ENCODE measurements around the gene TCP11L2.
"Not testable (repeated sequence)": the region's sequence is repeated elsewhere in the genome, so short reads cannot be mapped to it uniquely, and the experiment has no call there.

TCP11L2 gene

DNA sequence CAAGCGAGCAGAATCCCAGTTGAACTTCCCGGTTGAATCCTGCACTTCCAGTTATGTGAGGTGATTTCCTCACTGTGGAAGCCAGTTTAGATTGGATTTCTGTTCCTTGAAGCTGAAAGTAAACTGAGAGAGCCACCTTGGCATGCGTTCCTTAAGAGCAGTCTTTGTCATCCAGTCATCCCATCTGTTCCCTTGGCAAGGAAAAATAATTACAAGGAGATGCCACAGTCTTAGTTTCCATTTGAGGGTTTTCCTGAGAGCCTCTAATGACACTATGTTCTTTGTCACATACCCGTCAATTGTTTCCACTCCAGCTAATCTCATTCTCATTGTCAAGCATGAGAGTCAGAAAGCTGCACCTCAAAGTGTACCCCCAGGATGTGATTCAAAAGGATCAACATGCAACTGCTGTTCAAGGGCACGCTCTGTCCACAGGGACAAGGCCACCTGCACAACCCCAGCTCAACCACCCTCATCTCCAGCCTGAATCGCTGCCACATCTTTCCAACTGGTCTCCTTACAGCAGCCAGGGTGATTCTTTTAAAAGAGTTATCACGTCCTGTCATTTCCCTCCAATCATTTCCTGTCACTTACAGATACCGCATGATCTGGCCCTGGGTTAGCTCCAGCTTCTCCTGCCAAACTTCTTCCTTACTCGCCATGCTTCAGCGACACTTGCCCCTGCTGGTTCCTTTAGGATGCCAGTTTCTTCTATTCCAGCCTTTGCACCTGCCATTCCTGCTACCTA lies 18.0 kb upstream of the TCP11L2 start:
- no peak for DNase-seq

DNA sequence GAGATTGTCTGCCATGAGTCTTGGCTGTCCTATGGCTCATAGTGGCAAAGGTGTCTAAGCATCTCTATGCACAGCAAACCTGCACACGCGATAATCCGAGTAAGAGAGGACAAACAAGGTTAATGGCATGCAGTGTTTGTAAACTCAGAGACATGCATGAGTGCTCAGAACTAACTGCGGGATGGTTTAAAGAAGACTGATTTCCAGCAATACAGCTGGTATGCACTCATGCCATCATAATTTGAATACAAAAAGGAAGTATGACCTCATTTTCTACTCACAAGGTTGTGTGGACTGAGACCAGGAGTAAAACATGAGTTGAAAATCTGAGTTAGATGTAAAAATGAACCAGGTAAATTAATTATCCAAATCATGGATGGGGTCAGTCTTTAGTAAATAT lies 16.6 kb upstream of the TCP11L2 start:
- DNase-seq: no peak

DNA sequence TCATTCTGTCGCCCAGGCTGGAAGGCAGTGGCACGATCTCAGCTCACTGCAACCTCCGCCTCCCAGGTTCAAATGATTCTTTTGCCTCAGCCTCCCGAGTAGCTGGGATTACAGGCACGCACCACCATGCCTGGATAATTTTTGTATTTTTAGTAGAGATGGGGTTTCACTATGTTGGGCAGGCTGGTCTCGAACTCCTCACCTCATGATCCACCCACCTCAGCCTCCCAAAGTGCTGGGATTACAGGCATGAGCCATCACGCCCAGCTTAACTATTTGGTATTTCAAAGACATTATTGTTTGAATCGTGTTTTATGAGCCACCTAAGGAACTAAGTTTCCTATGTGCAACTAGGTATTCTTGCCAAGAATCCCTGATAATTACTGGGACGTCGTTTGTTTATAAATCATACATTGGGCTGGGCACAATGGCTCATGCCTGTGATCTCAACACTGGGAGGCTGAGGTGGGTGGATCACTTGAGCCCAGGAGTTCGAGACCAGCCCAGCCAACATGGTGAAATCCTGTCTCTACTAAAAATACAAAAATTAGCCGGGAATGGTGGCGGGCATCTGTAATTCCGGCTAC lies 15.9 kb upstream of the TCP11L2 start:
- DNase-seq: not testable (repeated sequence)

DNA sequence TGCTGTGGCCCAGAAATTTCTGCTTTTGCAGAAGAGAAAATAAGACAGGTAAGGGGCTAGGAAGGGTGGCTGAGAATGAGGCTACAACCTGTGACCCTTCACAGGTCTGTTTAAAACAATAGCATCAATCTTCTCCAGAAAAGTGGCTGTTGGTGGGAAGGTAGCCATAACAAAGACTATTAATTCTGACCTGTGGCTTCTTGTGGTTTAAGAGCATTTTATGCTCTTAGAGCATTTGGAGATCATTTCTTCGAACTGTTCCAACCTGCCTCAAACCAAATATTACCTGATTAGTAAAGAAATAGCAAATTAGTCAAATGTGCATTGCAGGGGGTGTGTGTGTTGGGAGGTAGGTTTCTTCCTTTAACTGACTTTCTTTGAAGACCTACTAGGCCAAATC lies 15.2 kb upstream of the TCP11L2 start:
- DNase-seq: no peak

DNA sequence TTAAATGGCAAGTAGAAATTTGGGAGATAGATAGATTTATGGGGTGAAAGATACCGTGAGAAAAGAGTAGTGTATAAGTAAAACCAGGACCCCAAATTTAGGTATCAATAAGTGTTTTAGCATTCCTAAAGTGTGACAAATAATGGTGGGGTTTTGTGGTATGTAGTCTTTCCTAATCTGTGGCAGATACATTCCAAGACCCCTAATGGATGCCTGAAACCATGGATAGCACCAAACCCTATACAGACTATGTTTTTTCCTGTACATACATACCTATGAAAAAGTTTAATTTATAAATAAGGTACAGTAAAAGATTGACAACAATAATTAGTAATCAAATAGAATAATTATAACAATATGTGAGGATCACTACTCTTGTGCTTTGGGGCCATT lies 14.4 kb upstream of the TCP11L2 start:
- no peak for DNase-seq

DNA sequence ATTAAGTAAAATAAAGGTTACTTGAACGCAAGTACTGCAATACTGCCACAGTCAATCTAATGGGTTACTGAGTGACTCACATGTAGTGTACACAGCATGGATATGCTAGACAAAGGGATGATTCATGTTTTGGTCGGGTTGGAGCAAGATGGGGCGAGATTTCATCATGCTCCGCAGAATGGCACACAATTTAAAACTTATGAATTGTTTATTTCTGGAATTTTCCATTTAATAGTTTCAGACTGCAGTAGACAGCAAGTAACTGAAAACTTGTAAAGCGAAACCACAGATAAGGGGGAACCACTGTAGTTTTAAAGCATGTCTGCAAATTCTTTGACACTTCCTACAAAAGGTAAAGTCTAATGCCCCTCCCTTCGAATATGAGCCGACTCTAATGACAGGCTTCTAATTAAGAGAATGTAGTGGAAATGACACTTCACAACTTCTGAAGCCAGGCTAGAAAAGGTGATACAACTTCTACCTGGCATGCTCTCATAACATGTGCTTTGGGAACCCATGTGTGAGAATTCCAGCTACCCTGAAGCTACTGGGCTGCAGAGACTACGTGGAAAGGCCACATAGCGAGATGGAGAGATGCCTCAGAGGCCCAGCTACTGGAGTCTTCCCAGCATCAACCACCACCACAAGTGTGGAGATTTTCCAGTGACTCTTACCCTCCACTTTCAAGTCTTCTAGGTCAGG lies 13.9 kb upstream of the TCP11L2 start:
- no peak for DNase-seq

DNA sequence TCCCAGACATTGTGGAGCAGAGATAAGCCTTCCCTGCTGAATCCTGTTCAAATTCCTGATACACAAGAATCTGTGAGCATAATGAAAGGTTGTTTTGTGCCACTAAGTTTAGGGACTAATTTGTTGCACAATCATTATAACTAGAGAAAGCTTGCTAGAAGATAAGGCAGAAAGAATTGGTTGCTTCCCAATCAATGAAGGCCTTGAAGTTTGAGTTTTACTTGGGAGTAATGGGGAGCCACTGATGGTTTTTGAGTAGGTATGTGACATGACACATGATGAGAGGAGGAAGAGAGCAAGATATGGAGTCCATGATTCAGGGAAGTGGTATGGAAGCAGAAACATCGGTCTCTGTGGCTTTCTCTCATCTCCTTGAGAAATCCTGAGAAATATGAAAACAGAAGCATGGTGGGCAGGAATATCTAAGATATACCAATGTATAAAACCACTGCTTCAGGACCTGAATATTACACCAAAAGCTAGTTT lies 13.3 kb upstream of the TCP11L2 start:
- DNase-seq: no peak

DNA sequence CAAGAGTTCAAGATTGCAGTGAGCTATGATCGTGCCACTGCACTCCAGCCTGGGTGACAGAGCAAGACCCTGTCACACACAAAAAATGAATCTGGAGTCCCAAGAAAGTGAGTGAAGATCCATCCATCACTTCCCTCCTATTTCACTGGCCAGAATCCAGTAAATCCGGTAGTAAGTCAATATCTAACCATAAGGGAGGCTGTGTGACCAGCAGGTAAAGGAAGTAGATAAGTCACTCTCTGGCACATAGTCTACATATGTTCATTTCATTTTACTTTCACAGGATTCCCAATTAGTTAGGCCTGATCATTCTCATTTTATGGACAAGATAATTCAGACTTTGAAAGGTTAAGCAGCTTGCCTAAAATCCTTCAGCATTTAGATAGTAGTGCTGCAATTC lies 11.9 kb upstream of the TCP11L2 start:
- no peak for DNase-seq

DNA sequence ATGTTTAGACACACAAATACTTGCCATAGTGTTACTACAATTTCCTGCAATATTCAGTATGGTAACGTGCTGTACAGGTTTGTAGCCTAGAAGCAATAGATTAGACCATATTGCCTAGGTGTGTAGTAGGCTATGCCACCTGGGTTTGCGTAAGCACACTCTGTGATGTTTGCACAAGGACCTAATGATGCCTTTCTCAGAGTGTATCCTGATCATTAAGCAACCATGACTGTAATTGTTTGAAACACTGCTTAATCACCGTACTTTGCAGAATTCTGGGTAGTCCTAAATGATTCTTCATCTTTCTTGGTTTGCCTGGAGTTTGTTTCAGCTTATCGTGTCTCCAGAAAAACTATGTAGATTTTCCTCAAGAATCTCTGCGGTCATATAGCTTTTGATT lies 11.2 kb upstream of the TCP11L2 start:
- DNase-seq: no peak

DNA sequence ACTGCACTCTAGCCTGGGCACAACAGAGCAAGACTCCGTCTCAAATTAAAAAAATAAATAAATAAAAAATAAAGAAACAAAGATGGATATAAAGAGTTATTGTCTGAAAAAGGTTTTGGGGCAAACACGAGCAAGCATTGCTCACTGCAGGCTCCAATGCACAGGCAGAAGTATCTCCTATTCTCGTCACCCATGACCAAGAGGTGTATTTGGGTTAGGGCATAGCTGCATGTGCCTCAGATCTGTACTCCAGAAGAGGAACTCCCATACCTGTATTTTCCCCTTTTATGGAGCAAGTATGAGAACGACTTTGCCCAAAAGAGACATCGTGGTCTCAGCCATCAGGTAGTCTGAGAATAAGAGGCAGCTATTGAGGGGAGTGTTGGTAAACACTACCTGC lies 10.2 kb upstream of the TCP11L2 start:
- DNase-seq: no peak

DNA sequence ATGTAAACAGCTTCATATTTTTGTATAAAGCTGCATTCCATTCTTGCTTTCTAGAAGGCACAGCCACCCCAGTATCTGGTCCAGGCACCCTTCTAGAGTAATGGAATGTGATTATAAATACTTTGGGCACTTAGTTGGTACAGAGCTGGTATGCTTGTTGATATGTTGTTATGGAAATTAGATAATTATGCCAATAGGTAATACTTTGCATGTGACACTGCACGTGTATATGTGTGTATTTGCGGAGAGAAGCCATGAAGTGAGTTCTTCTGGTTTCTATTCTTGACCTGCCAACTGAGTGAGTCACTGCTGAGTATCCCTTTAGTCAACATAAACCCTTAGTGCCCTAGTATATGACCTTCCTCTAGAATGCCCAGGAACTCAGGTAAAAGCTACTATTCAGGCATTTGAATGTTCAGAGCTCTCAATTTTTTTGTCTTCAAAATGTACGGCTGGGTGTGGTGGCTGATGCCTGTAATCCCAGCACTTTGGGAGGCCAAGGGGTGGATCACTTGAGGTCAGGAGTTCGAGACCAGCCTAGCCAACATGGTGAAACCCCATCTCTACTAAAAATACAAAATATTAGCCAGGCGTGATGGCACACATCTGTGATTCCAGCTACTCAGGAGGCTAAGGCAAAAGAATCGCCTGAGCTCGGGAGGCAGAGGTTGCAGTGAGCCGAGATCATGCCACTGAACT lies 6.2 kb upstream of the TCP11L2 start:
- no peak for DNase-seq

DNA sequence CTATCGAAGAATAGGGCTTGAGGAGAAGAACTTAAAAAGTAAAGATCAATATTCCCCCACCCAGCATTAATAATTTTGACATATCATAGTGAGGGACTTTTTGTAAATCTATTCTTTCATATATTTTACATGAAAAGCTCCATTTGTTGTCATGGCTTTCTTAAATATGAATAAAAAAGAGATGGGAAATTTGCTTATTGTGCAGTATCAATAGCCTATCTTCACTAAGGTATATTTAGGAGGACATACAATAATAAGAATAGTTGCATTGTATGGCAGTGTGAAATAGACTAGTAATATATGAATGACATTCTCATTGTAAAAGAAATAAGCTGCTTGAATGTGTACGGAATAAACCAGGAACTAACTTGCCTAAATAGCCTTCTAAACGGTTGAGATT lies 5.5 kb upstream of the TCP11L2 start:
- no peak for DNase-seq

DNA sequence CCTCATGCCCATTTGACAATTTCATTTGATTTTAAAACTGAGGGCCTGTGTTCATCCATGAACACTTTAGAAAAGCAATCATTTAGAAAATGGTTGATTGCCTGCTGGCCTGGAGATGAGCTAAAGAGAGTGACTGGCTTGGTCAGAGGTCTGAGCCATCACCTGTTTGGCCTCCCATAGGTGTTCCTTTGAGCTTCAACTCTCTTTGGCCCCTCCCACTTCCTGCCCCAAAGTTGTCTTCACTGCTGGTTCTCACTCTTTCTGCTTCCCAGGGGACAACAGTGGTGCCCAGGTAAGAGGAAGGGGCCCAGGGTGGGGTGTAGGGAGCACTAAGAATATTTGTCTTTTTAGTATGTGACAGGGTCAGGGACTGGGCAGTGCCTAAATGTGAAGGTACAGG lies 4.9 kb upstream of the TCP11L2 start:
- DNase-seq: no peak

DNA sequence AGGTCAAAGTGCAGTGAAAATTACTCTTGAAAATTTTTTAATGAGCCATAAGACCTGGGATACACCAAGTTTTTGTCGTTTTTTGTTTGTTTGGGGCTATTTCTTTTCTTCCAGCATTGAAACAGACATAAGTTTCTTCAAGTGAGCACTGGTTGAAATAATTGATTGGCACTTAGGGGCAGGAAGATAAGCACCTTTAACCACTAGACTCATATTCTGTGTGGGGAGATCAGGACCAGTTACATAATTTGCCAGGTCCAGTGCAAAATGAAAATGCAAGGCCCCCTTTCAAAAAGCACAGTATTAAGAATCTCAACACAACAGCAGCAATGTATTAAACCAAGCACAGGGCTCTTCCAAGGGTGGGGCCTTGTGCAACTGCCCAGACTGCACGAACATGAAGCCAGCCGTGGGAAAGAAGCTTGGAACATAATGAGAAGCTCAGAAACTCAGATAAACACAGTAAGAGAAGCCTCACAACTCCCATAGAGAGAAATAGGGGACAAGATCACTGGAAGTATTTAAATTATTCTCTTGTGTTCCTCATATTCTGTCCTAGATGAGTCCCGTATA lies 3.2 kb upstream of the TCP11L2 start:
- no peak for DNase-seq

DNA sequence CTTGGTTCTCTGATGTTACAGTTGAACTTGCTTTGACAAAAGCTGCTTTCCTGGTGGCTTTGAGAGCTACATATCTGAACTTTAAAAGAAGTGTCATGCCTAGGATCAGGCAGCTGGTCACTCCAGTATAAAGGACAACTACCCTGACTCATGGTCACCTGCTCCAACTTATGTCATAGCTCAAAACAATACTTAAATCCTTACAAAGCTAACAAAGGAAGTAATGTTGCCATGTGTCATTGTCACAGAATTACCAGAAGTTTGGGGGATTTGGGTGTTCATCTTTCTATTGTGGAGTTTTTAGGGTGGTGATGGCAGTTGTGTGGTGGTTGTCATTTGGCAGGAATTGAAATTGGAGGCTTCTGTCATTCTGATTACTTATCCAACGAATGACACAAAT lies 1.8 kb upstream of the TCP11L2 start:
- DNase-seq: no peak

DNA sequence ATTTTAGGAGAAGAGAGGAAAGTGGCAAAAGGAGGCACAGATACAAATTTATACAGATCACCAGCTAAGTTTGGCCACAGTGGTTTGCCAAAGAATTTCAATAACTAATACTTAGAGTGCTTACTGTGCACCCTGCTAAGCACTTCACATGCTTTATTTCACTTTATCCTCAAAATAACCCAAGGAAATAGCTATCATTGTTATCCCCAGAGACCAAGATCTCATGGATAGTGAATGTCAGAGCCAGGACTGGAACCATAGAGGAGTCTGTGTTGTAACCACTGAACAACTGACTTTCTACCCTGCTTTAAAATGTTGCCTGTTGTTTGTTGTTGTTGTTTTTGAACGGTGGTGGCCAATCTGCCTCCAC lies 1.3 kb upstream of the TCP11L2 start:
- no peak for DNase-seq

DNA sequence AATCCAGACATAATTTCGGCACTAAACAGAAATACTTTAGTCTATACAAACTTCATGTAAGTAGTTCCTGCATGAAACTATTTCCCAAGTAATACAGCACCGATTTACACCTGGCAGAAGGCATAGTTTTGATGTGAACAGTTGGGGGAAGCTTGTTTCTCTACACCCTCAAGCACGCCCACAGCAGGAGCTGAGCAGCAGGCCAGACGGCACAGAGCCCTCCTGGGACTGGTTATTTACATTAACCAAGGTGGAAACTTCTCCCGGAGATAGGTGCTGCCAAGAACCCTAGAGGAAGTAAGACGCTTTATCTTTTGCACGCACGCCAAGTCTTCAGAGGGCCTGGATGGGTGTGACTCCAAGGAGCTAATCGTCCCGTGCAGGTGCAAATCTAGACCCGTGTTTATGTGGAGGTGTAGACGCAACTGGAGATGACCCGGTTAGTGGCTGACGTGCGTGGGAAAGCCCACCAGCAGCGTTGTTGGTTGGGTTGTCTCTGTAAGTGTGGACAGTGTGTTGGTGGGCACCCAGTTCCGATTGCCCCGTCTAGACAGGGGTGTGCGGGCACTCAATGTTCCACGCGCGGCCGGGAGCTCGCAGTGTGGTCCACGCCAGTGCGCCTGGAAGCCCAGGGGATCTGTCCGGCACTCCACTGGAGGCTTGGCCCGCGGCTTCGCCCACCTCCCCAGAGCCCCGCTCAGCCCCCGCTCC lies 767 bp upstream of the TCP11L2 start:
- peak; percentile 65 for DNase-seq

DNA sequence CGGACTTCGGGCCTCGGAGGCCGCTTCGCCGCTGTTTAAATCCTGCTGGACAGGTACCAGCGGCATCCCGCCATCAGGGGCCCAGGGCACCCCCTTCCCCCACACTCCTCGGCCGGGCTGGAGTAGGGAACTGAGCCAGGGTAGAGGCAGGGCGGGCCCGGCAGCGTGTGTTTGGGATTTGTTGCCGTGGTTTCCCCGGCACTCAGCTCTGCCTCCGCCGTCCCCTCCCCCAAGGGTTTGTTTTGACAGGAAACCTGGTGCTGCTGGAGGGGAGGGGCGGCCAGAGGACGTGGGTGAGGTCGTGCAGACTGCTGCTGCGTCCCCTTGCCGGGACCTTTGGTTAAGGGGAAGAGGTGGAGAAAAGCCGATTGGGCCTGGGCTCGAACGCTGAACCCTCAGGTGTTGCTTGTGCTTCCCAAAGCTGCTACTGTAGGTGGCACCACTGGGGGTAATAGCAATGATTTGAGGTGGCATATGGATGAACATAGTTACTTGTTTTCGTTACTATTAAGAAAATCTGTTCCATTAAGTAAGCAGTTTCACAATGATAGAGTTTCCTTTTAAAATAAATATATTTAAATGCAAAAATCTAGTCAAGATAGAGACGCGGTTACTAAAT lies 778 bp downstream of the TCP11L2 start:
- DNase-seq: peak; percentile 91

DNA sequence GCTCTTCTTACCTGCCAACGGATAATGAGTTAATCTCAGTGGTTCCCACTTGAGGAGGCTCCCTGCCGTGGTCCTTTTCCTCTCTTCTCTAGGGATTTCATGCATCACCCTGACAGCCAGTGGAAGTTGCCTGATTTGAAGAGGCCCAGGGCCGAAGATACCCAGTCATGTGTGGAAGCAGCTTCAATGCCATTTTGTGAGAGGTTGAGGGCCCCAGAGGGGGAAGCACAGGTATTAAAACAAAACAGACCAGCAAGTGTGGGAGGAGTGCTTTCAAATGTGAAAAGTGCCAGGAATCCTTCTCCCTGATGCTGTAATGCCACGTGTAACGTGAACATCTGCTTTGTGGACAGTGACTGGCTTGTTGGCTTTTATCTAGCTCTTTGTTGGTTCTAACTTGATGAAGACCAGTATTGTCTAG lies 1.5 kb downstream of the TCP11L2 start:
- DNase-seq: no peak

DNA sequence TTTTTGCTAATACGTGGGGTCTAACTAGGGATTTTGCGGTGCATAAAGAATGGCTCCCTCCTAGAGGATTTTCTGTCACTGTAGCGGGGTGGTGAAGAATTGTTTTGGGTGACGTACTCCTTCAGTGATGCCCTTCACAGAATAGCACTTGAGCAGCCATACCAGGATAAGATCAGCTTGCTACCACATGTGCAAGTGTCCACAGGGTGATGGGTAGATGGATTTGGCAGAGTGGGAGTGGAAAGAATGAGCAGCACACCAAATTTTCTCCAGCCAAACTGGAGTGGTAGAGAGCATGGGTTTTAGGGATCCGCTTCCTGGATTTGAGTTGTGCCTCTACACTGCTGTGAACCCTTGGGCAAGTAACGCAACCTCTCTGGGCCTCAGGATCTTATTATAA lies 2.3 kb downstream of the TCP11L2 start:
- no peak for DNase-seq

DNA sequence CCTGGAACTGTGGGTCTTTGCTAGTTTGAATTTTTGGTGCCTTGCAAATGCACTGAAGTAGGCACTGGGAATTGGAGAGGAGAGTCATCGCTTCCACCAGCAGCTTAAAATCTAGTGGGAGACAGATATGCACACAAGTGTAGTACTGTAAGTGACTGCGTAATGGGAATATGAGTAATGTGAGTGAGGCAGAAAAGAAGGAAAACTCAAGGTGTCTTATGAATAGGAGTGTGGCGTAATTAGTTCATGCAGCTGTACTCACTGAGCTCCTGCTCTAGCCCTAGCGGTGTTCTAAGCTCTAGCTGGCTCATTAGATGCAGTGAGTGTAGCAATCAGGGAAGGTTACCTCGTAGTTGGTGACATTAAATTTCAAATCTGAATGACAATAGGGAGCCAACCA lies 2.8 kb downstream of the TCP11L2 start:
- DNase-seq: no peak

DNA sequence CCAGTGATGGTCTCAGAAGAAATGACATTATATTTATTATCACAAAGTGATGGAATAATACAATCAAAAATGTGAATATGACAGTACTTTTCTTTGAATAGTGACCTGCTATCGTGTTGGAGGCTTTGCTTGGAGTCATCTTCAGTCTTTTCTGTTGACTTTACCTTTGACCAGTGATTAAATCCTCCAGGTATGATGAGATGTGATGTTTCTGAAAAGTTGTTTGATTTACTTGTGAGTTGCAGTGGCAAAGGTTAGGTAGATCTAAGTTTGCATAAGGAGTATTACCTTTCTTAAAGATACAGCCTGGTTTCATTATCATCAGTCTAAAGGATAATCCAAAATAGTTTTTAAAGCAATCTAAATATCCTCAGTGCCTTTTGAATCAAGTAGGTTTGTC lies 4.6 kb downstream of the TCP11L2 start:
- DNase-seq: no peak

Measured in left hindlimb (tissue), 1 donor.